Measurements from ENCODE around the gene REEP1. TPM values are rescaled to one million over a fixed set of nuclear protein-coding genes. Genes with fewer than 3 reads are reported as not detected.
A peak's percentile ranks its signal among the peaks of the same experiment; 100 is the strongest.

The REEP1 gene
- total and polyA plus RNA-seq, 7 donors: 0.23 to 98.0 (median 44.9) TPM

GRCh38 chr2:86368161-86368824, 30.9 kb upstream of the REEP1 start:
- H3K4me3 ChIP-seq: peak overlapping the region in 1 of 4 donors; percentile 2
- intact Hi-C loops (cut with DNase I): loop anchor here (1.0 to 5.0 kb wide), 2 partner anchors 71 to 147 kb away; no protein-coding TSS in a partner anchor
- peaks cover 0 to 13% (median 9%) of the 10 kb centered on the region in 4 donors for H3K4me1 ChIP-seq
- WGBS, 2 donors: 3 to 8% methylated on average over 14 of the region's 14 CpGs
- H3K27me3 ChIP-seq: no peaks in the 10 kb centered on the region
- DNase-seq: no peak
- TF ChIP-seq POLR2A (IDR thresholded peaks at IDR 0.05) (no peak), POLR2AphosphoS5 (IDR thresholded peaks at IDR 0.05) (no peak), EP300 (IDR thresholded peaks at IDR 0.05) (no peak)
- TF ChIP-seq, protein P1, sequence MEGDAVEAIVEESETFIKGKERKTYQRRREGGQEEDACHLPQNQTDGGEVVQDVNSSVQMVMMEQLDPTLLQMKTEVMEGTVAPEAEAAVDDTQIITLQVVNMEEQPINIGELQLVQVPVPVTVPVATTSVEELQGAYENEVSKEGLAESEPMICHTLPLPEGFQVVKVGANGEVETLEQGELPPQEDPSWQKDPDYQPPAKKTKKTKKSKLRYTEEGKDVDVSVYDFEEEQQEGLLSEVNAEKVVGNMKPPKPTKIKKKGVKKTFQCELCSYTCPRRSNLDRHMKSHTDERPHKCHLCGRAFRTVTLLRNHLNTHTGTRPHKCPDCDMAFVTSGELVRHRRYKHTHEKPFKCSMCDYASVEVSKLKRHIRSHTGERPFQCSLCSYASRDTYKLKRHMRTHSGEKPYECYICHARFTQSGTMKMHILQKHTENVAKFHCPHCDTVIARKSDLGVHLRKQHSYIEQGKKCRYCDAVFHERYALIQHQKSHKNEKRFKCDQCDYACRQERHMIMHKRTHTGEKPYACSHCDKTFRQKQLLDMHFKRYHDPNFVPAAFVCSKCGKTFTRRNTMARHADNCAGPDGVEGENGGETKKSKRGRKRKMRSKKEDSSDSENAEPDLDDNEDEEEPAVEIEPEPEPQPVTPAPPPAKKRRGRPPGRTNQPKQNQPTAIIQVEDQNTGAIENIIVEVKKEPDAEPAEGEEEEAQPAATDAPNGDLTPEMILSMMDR (IDR thresholded peaks at IDR 0.05): peak; percentile 32 to 59 (median 50)
- no peaks in the 10 kb centered on the region for H3K9me3 ChIP-seq
- no peaks in the 10 kb centered on the region for H3K36me3 ChIP-seq
- H3K27ac ChIP-seq: no peak overlapping the region

- Histone ChIP-seq H3K4me3 (no peak overlapping the region), H3K36me3 (no peaks in the 10 kb centered on the region), H3K4me1 (peaks cover 0 to 8% (median 6%) of the 10 kb centered on the region in 4 donors), H3K9me3 (no peaks in the 10 kb centered on the region), H3K27ac (no peak overlapping the region), H3K27me3 (no peaks in the 10 kb centered on the region)
- intact Hi-C loops (cut with DNase I): loop anchor here (5.0 kb wide), 1 partner anchor 70 kb away; no protein-coding TSS in a partner anchor
- TF ChIP-seq POLR2AphosphoS5 (IDR thresholded peaks at IDR 0.05): no peak
- no peak for TF ChIP-seq EP300 (IDR thresholded peaks at IDR 0.05)
- TF ChIP-seq, protein P1 (IDR thresholded peaks at IDR 0.05): no peak
- no peak for TF ChIP-seq POLR2A (IDR thresholded peaks at IDR 0.05)
- no peak for DNase-seq
Observed at GRCh38 chr2:86367499-86367777, 30.0 kb upstream of the REEP1 start.

- no peak overlapping the region for H3K4me3 ChIP-seq
- intact Hi-C loops (cut with DNase I): loop anchor here (5.0 kb wide), 1 partner anchor 70 kb away; no protein-coding TSS in a partner anchor
- DNase-seq: no peak
- 89 to 94% methylated on average over 6 of the region's 6 CpGs for WGBS, 2 donors
- no peak for TF ChIP-seq EP300 (IDR thresholded peaks at IDR 0.05)
- TF ChIP-seq, protein P1 (IDR thresholded peaks at IDR 0.05): no peak
- TF ChIP-seq POLR2A (IDR thresholded peaks at IDR 0.05): no peak
- no peak for TF ChIP-seq POLR2AphosphoS5 (IDR thresholded peaks at IDR 0.05)
- no peaks in the 10 kb centered on the region for H3K36me3 ChIP-seq
- H3K27ac ChIP-seq: no peak overlapping the region
- H3K27me3 ChIP-seq: no peaks in the 10 kb centered on the region
- no peaks in the 10 kb centered on the region for H3K9me3 ChIP-seq
- H3K4me1 ChIP-seq: peaks cover 0 to 8% (median 5%) of the 10 kb centered on the region in 4 donors
Observed at GRCh38 chr2:86366651-86367498, 29.4 kb upstream of the REEP1 start.

DNA sequence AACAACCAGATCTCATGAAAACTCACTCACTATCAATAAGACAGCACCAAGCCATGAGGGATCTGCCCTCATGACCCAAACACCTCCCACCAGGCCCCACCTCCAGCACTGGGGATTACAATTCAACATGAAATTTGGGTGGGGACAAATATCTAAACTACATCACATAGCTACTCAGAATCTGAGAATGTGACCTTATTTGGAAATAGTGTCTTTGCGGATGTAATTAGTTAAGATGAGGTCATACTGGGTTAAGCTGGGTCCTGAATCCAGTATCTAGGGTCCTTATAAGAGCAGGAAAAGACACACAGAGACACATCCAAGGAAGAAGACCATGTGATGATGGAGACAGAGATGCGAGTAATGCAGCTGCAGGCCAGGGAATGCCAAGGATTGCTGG, 27.5 kb upstream of the REEP1 start:
- no peaks in the 10 kb centered on the region for H3K27me3 ChIP-seq
- no peak overlapping the region for H3K4me3 ChIP-seq
- DNase-seq: no peak
- no peaks in the 10 kb centered on the region for H3K9me3 ChIP-seq
- WGBS, 2 donors: 93 to 94% methylated on average over 2 of the region's 2 CpGs
- peaks cover 0 to 8% (median 5%) of the 10 kb centered on the region in 4 donors for H3K4me1 ChIP-seq
- intact Hi-C loops (cut with DNase I): loop anchor here (5.0 kb wide), 1 partner anchor 68 kb away; no protein-coding TSS in a partner anchor
- TF ChIP-seq, protein P1 (IDR thresholded peaks at IDR 0.05): no peak
- TF ChIP-seq EP300 (IDR thresholded peaks at IDR 0.05) (no peak), POLR2AphosphoS5 (IDR thresholded peaks at IDR 0.05) (no peak), POLR2A (IDR thresholded peaks at IDR 0.05) (no peak)
- H3K27ac ChIP-seq: no peak overlapping the region
- no peaks in the 10 kb centered on the region for H3K36me3 ChIP-seq
